ENCODE results near the gene MTMR6.

GRCh38 chr13:25224151-25224550 lies 63.1 kb downstream of the MTMR6 start:
- TF ChIP-seq POLR2A (IDR thresholded peaks at IDR 0.05): no peak
- no peak for TF ChIP-seq CTCF (IDR thresholded peaks at IDR 0.05 in 4 of 5, conservative IDR thresholded peaks at IDR 0.05 in 1 of 5)
